GM21447 (cell line): ENCODE data around the gene LIMCH1.
"Not testable (repeated sequence)": the region's sequence is repeated elsewhere in the genome, so short reads cannot be mapped to it uniquely, and the experiment has no call there.

Experiments used
- ATAC-seq: cut with Tn5 transposase; IDR thresholded peaks from one replicate; pipeline ENCODE4 v1.9.1; 2021; ENCODE audit not compliant: unreplicated experiment

The LIMCH1 gene, protein sequence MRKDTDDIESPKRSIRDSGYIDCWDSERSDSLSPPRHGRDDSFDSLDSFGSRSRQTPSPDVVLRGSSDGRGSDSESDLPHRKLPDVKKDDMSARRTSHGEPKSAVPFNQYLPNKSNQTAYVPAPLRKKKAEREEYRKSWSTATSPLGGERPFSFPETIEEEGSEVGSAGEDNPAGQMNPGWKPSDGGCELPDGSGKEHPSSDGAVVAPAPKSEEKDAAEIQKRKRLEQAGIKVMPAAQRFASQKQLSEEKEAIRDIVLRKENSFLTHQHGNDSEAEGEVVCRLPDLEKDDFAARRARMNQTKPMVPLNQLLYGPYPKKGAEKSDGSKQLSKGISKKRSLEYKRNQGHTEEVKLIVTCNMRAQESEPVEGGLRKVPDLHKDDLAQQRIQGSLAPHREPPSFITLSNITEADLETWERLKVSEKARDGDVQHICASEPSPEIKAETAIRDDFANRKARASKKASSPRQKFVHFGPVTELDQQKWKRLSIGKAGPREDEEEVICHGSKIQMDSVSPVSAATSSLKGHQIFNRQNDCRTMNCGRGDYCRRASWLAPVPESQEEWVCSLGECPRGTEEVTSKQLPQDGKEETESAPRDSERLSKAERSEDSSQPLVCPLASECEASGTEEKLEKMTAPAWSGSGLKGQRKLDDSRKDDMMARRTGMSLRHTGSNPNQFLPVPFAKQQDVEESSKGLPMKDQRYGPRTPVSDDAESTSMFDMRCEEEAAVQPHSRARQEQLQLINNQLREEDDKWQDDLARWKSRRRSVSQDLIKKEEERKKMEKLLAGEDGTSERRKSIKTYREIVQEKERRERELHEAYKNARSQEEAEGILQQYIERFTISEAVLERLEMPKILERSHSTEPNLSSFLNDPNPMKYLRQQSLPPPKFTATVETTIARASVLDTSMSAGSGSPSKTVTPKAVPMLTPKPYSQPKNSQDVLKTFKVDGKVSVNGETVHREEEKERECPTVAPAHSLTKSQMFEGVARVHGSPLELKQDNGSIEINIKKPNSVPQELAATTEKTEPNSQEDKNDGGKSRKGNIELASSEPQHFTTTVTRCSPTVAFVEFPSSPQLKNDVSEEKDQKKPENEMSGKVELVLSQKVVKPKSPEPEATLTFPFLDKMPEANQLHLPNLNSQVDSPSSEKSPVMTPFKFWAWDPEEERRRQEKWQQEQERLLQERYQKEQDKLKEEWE (N-terminal part only)

DNA sequence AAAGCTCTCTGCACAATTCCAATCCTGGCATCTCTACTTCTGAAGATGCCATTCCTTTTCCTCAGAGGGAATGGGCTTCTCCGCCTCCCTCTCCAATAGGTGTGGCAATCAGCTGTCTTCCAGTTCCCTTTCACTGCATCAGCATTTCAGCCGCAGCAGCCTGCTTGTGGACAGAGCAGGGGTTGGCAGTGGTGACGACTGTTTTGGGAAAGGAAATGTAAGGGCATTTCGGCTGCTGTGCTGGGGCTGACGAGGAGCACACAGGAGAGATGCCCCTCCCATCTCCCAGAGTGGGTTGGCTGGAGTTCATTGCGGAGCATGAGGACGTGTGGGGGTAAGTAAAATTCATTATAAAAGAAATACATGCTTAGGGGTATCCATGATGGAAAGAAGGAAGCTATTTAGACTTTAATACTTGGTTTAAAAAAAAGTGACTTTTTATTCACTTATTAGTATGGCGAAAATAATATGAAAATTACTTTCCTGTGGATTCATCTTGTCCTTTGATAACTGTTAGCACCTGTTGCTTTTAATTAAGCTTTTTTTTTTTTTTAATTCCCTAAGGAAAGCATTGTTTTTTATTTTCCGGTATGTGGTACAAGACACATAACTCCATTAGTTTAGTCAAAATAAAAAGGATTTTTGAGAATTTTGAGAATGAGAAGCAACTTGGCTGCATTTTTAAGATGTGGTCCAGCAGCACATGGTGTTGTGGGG lies at the start of gene LIMCH1:
Gene LIMCH1, plus strand, starts transcription at position 141 of the 717 bp plus-strand sequence. CDS start 67,839 bp downstream, outside the sequence.
- ATAC-seq, result no peak

DNA sequence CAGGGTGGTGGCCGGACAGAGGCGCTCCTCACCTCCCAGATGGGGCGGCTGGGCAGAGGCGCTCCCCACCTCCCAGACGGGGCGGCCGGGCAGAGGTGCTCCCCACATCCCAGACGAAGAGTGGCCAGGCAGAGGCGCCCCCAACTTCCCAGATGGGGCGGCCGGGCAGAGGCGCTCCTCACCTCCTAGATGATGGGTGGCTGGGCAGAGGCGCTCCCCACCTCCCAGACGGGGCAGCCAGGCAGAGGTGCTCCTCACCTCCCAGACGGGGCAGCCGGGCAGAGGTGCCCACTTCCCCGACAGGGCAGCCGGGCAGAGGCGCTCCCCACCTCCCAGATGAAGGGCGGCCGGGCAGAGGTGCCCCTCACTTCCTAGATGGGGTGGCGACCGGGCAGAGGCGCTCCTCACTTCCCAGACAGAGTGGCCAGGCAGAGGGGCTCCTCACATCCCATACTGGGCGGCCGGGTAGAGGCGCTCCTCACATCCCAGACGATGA lies 46.8 kb upstream of the LIMCH1 start:
- not testable (repeated sequence) for ATAC-seq

- no peak for ATAC-seq
These were observed 41.0 kb upstream of the LIMCH1 start for GRCh38 chr4:41496977-41497376.

- ATAC-seq, result no peak
These were observed 39.8 kb upstream of the LIMCH1 start for GRCh38 chr4:41498177-41498576.

DNA sequence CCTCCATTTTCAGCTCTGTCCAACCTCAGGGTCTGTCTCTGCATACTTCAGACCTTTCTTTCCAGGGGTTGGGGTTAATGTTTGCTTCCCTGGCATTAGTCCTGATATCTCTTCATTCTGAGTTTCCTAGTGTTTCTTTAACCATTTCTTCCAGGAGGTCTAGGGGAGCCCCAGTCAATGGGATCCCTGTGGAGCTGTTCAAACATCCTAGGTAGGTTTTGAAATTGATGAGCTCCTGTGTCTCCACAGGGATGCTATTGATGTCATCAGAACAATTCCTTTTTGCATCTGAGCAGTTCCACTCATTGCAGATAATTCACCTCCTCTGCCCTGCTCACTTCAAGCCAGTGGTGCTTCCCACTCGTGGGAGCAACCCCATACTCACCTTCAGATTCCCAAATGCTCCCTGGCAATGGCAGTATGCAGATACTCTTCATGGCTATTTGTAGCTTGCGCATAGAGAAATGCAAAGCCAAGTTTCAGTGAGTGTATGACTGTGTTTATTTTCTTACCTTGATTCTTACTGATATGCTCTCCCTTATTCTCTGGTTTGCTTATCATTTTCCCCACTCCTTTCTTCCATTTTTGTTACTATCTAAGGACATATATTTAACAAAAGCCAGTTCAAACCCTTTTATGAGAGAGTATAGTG lies 33.7 kb upstream of the LIMCH1 start:
- ATAC-seq, result no peak

GRCh38 chr4:41505161-41505661 lies 32.7 kb upstream of the LIMCH1 start:
- ATAC-seq, result no peak

DNA sequence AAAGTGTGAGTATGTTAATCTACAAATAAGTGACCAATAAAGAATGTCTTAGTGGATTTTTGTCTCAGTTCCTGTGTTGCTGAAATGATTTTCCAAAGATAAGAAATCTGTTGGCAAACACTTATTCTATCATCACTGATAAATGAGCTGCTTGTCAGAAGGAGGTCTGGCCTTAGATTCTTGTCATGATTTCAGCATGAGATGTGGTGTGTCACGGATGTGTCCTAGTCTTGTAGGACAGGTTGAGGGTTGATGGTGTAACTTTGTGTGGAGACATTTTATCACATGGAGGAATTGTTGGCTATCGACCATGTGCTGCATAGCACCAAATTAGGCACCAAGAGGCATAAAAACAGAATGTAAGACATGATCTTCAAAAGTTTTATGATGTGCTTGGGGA lies 31.8 kb upstream of the LIMCH1 start:
- ATAC-seq, result no peak

DNA sequence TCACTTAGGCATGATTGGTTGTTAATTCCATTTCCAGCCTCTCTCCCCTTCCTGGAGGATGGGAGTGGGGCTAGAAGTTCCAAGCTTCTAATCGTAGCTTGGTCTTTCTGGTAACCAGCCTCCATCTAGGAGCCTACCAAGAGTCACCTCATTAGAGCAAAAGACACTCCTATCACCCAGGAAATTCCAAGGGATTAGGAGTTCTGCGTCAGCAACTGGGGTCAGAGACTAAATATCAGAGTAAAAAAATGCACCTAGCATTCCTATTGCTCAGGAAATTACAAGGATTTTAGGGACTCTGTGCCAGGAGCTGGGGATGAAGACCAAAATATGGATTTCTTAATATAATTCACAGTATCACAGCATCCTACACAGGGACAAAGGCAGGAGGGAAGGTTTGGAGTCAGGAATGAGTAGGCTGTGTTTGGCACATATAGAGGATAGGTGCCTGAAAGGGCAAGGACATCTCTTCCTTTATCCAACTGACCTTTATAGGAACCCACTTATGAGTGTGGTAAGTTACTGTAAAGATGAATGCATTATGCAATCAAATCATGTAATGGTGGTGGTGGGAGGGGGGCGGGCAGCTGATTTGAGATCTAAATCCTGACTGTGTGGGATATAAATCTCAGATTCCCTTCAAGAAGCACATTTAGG lies 30.5 kb upstream of the LIMCH1 start:
- ATAC-seq, result no peak

DNA sequence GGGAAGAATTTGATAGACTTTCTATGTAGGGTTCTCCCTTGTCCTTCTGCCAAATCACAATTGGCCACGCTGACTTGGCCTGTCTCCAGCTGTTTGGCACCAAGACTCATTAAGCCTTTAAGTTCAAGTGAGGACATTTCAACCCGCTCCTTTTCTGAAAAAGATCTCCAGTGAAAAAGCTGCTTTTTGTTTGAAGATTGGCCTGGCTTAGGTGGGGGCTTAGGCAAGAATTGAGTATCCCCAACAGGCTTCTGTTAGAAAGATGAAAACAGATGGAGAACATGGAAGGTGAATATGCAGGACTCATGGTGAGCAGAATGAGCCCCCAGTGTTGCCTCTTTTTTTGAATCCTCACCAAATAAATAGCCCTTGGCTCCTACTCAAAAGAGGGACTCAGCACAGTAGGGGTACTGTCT lies 28.5 kb upstream of the LIMCH1 start:
- no peak for ATAC-seq

DNA sequence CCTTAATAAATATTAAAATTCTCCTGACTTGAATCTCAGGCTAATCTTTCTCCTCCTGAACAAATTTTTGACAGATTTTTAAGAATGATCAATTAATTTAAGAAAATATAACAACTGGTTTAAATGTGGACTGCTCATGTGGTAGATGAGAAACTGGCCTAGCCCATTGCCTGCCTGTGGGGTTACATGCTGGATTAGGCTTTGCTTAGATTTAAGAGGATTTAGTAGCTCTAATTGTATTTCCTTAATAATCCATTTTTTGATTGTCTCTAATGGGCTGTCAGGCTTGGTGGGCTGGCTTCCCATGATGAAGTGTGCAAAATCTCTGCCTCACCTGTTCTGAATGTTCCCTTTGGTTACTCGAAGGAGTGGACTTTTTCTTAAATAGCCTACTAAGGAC lies 27.8 kb upstream of the LIMCH1 start:
- ATAC-seq, result no peak

DNA sequence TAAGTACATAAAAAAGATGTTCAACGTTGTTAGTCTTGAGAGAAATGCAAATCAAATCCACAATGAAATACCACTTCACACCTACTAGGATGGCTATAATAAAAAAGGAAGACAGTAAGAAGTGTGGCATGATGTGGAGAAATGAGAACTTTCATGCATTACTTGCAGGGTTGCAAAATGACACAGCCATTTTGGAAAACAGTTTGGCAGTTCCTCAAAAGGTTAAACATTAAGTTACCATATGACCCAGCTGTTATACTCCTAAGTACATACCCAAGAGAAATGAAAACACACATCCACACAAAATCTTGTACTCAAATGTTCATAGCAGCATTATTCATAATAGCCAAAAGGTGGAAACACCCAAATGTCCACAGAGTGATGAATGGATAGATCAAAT lies 25.8 kb upstream of the LIMCH1 start:
- no peak for ATAC-seq

DNA sequence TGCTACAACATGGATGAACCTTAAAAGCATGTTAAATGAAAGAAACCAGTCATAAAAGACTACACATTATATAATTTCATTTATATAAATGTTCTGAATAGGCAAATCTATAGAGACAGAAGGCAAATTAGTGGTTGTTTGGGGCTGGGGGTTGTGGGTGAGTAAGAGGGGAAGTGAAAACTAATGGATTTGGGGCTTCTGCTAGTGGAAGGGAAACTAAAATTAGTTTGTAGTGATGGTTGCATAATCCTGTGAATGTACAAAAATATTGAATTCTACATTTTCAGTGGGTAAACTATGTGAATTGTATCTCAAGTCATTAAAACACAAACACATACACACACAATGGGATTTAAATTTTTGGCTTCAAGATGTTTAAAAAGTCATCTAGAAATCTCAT lies 25.4 kb upstream of the LIMCH1 start:
- no peak for ATAC-seq

DNA sequence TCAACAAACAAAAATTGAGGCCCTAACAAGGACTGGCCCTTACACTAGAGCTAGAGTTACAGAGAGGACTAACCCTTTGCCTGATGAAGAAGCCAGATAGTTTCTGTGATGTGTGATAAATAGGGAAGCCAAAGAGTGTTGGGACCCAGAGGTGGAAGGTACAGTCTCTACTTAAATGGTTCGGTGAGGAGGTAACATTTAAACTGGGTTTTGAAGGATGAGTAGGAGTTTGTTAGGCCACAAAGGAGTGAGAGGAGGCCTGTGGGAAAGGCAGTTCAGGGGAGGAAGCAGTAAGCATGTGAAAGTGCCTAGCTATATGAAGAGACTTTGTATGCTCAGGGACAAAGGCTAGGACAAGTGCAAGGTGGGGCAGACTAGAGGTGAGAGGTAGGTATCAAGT lies 23.8 kb upstream of the LIMCH1 start:
- ATAC-seq, result no peak

- ATAC-seq, result no peak
These were observed 23.0 kb upstream of the LIMCH1 start for GRCh38 chr4:41514766-41515481.

DNA sequence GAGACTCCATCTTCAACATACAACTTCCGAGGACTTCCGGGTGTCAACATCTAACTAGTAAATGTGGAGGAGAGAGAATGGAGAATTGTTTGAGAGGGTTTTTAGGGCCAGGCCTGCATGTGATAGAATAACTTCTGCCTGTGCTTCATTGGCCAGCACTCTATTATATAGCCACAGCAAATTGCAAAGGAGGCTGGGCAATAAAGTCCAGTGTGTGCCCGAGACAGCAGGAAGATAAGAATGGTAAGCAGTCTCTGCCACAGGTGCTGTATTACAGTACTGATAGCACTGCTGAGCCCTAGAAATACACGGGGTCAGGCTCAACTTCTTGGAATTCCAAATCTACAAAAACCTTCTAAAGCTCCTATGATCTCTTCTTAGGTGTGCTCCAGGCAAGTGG lies 20.8 kb upstream of the LIMCH1 start:
- no peak for ATAC-seq

DNA sequence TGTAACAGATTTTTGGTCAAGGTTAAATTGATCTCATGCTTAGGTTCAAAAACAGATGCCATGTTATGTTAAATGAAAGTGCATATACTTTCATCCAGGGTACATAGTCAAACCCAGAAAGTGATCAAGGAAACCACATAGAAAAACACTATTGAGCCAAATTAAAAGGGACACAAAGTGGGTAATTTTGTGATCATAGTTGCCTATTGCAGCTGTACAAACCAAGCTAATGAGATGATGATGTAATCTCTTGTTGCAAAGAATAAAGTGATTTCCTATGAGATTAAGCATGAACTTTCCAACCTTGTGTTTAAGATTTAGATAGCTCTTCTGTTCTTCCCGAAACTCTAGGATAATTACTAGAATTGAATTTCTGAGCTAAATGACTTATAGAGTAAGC lies 20.2 kb upstream of the LIMCH1 start:
- no peak for ATAC-seq

DNA sequence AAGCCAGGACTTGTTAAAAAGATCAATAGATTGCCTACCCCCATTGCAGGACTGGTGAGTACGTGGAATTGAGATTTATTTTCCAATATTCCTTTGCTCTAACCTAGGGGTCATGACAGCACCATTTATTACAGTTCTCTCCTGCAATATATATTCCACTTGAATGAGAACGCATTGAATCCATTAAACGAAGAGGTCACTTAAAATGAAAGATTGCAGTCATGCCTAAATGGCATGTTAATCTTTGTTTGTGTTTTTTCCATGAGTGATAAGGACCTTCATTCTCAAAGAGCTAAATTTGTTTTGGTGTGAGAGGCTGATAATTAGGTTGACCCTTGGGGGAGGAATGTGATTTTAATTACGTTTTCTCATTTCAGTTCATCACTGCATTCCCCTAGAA lies 13.5 kb upstream of the LIMCH1 start:
- no peak for ATAC-seq

GRCh38 chr4:41525129-41525528 lies 12.8 kb upstream of the LIMCH1 start:
- no peak for ATAC-seq

DNA sequence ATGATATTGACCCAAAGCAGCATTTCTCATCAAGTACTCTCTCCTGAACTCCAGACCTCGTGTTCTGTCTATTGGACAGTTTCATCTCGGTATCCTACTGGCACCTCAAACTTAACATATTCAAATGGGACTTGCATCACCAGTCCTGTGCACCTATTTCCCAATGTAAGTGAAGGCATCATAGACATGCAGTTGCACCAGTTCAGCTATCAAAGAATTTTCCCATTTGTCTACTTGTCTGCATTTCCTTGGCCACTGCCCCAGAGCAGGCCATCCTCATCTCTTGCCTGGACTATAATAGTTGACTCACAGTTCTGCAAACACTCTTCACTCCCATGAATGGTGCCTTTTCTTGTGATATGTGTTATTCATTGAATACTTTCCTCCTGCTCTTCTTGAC lies 11.3 kb upstream of the LIMCH1 start:
- no peak for ATAC-seq
